Mucosa of gallbladder (tissue), 1 donor: ENCODE results near the gene GPR137. TPM values are rescaled to one million over a fixed set of nuclear protein-coding genes. Genes with fewer than 3 reads are reported as not detected.
"Not testable (repeated sequence)": the region's sequence is repeated elsewhere in the genome, so short reads cannot be mapped to it uniquely, and the experiment has no call there.

Experiments
- DNase-seq: peaks from one replicate; pipeline ENCODE4 v3.0.0-alpha.2; 2020; ENCODE audit warnings: low spot score
- total RNA-seq: library from RNA; stranded (reverse); gene quantifications from one replicate; pipeline ENCODE4 v1.2.1, GENCODE V29; 2021
- donor health status: DM: no; HTN: no; CAD: no.

Gene GPR137
- total RNA-seq, 1 donor from 2014 or later = 105 TPM

GRCh38 chr11:64304316-64305072 is 18.8 kb downstream of the GPR137 start:
- DNase-seq = peak; percentile 95

- DNase-seq = peak; percentile 100
Observed at GRCh38 chr11:64305075-64305690, 19.5 kb downstream of the GPR137 start, which contains the start of gene ESRRA. Gene ESRRA (plus strand): TSS chr11:64305524. CDS start chr11:64307180, 1,656 bp downstream.

GRCh38 chr11:64305691-64306562 is 20.3 kb downstream of the GPR137 start:
- DNase-seq = peak; percentile 77

GRCh38 chr11:64306563-64306875 is 20.9 kb downstream of the GPR137 start:
- no peak for DNase-seq

- DNase-seq = no peak
Observed at GRCh38 chr11:64306876-64307622, 21.4 kb downstream of the GPR137 start.

GRCh38 chr11:64307795-64308194 is 22.1 kb downstream of the GPR137 start:
- DNase-seq = not testable (repeated sequence)

- no peak for DNase-seq
Observed at GRCh38 chr11:64312947-64313346, 27.3 kb downstream of the GPR137 start.

GRCh38 chr11:64313491-64314145 is 28.0 kb downstream of the GPR137 start:
- no peak for DNase-seq

- DNase-seq = no peak
Observed at GRCh38 chr11:64314146-64314804, 28.6 kb downstream of the GPR137 start.

GRCh38 chr11:64314805-64315561 is 29.3 kb downstream of the GPR137 start:
- DNase-seq = no peak

- not testable (repeated sequence) for DNase-seq
Observed at GRCh38 chr11:64315667-64316526, 30.2 kb downstream of the GPR137 start.

GRCh38 chr11:64316672-64317324 is 31.1 kb downstream of the GPR137 start:
- DNase-seq = peak; percentile 44

GRCh38 chr11:64317325-64317960 is 31.8 kb downstream of the GPR137 start, which contains the start of gene TRMT112:
Gene TRMT112 (minus strand): TSS chr11:64317559. CDS start chr11:64317526, 33 bp downstream.
- DNase-seq = peak; percentile 98

- peak; percentile 97 for DNase-seq
Observed at GRCh38 chr11:64317961-64318765, 32.5 kb downstream of the GPR137 start, which contains the start of gene PRDX5. Gene PRDX5 (plus strand): TSS chr11:64318121. CDS start chr11:64318216, 95 bp downstream.

GRCh38 chr11:64318766-64319761 is 33.4 kb downstream of the GPR137 start:
- DNase-seq = no peak
